Hypothalamus (tissue), 51 donors: ENCODE measurements around the gene PIP4K2A.
"Not testable (repeated sequence)": the region's sequence is repeated elsewhere in the genome, so short reads cannot be mapped to it uniquely, and the experiment has no call there.

ENCODE experiments used
- DNase-seq, 51 donors: peaks; one replicate each; lab custom pipeline; 2025; lab: John Stamatoyannopoulos, UW

Gene PIP4K2A

GRCh38 chr10:22536620-22537019 lies 177.8 kb downstream of the PIP4K2A start:
- peak in 12 of 51 donors; percentile 11 to 50 (median 31) for DNase-seq

GRCh38 chr10:22534849-22535604 lies 179.4 kb downstream of the PIP4K2A start:
- DNase-seq: no peak

- no peak for DNase-seq
These were observed 182.9 kb downstream of the PIP4K2A start for GRCh38 chr10:22531441-22531840.

DNA sequence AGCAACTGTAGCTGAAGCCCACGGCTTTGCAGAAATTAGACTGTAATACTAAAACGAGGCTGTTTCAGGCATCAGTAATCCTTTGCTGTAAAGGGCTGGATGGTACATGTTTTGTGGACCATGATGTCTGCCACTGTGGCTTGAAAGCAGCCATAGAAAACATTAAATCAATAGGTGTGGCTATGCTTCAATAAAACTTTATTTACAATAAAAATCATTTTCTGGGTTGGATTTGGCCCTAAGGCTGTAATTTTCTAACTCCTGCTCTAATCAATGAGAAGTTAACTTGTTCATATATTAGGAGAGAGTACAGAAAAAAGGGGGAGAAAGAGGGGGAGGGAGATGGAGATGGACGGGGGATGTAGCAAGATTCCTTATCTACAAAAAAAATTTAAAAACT lies 183.4 kb downstream of the PIP4K2A start:
- DNase-seq: no peak

- DNase-seq: no peak
These were observed 186.9 kb downstream of the PIP4K2A start for GRCh38 chr10:22527520-22527919.

GRCh38 chr10:22524333-22524732 lies 190.0 kb downstream of the PIP4K2A start:
- not testable (repeated sequence) for DNase-seq

GRCh38 chr10:22520645-22521044 lies 193.7 kb downstream of the PIP4K2A start:
- DNase-seq: not testable (repeated sequence)

GRCh38 chr10:22518167-22518724 lies 196.1 kb downstream of the PIP4K2A start:
- peak in 1 of 51 donors; percentile 36 for DNase-seq

- DNase-seq: no peak
These were observed 199.4 kb downstream of the PIP4K2A start for GRCh38 chr10:22515009-22515408.

GRCh38 chr10:22514414-22514758 lies 200.0 kb downstream of the PIP4K2A start:
- not testable (repeated sequence) for DNase-seq

DNA sequence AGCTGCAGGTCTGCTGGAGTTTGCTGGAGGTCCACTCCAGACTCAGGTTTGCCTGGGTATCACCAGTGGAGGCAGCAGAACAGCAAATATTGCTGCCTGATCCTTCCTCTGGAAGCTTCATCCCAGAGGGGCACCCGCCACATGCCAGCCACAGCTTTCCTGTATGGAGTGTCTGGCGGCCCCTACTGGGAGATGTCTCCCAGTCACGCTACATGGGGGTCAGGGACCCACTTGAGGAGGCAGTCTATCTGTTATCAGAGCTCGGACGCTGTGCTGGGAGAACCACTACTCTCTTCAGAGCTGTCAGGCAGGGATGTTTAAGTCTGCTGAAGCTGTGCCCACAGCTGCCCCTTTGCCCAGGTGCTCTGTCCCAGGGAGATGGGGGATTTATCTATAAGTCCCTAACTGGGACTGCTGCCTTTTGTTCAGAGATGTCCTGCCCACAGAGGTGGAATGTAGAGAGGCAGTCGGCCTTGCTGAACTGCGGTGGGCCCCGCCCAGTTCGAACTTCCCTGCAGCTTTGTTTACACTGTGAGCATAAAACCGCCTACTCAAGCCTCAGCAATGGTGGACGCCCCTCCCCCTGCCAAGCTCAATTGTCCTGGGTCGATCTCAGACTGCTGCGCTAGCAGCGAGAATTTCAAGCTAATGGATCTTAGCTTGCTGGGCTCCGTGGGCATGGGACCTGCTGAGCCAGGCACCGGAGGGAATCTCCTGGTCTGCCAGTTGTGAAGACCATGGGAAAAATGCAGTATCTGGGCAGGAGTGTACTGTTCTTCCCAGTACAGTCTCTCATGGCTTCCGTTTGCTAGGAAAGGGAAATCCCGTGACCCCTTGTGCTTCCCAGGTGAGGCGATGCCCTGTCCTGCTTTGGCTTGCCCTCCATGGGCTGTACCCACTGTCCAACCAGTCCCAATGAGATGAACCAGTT lies 200.6 kb downstream of the PIP4K2A start:
- DNase-seq: peak in 3 of 51 donors; percentile 4 to 18 (median 9)

DNA sequence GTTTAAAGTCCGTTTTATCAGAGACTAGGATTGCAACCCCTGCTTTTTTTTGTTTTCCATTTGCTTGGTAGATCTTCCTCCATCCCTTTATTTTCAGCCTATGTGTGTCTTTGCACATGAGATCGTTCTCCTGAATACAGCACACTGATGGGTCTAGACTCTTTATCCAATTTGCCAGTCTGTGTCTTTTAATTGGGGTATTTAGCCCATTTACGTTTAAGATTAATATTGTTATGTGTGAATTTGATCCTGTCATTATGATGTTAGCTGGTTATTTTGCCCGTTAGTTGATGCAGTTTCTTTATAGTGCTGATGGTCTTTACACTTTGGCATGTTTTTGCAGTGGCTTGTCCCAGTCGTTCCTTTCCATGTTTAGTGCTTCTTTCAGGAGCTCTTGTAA lies 202.4 kb downstream of the PIP4K2A start:
- DNase-seq: not testable (repeated sequence)

DNA sequence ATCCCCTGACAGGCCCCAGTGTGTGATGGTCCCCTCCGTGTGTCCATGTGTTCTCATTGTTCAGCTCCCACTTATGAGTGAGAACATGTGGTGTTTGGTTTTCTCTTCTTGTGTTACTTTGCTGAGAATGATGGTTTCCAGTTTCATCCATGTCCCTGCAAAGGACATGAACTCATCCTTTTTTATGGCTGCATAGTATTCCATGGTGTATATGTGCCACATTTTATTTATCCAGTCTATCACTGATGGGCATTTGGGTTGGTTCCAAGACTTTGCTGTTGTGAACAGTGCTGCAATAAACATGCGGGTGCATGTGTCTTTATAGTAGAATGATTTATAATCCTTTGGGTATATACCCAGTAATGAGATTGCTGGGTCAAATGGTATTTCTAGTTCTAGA lies 206.2 kb downstream of the PIP4K2A start:
- DNase-seq: not testable (repeated sequence)

GRCh38 chr10:22505911-22506685 lies 208.3 kb downstream of the PIP4K2A start:
- DNase-seq: peak in 2 of 51 donors; percentile 18 to 46

DNA sequence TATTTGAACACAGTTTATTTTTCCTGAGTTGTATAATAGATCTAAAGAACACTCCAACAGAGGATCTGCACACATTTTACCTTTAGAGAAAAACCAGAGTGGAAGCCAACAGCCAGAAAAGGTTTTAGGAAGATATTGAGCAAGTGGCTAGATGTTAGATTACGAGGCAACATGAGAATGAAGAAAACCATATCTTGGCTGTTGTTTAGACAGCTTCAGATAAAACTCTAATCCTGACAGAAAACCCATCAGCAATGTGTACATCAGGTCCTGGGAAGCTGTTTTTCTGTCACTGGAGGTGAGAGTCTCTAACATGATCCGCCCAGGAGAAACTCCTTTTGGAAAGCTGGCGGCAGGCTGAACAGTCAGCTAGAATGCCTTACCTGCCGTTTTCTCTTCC lies 209.6 kb downstream of the PIP4K2A start:
- DNase-seq: no peak

- no peak for DNase-seq
These were observed 210.9 kb downstream of the PIP4K2A start for GRCh38 chr10:22503315-22504088.

DNA sequence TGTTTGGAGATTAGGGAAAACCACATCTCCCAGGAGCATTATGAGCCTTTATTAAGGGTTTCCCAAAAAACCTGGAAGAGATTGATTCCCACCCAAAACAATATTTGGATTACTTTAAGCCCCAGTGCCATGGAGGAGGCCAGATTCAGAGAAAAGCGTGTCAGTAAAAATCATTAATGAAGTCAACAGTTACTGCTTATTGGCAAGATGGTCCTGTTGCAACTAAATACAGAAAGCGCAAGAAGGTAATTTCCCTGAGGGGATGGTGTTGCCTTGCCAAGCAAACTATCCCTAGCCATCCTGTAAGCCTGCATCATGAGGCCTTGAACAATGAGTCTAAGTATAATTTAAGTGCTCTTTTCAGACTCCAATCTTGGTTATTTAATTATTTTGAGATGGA lies 212.5 kb downstream of the PIP4K2A start:
- DNase-seq: no peak

- peak in 1 of 51 donors; percentile 38 for DNase-seq
These were observed 213.0 kb downstream of the PIP4K2A start for GRCh38 chr10:22501413-22501812.

GRCh38 chr10:22500656-22501340 lies 213.6 kb downstream of the PIP4K2A start:
- peak in 10 of 51 donors; percentile 9 to 45 (median 24) for DNase-seq
